Measurements from ENCODE around the gene DHRS7B.

The DHRS7B gene

DNA sequence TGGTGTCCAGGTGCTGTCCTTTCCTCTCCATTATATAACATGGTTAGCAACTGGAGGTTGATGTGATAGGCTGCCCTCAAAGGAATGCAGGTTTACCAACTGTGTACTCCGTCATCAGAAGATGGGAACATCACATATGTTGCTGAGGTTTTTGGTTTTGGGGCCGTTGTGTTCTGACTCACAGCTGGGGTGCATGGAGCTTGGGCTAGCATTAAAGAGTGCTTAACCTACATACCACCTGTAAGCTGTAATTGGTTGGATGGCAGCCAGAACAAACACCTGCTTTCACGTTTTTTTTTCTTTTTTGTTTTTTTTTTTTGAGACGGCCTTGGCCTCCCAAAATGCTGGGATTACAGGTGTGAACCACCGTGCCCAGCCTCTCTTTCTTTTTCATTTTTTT lies 66.3 kb downstream of the DHRS7B start:
- peaks cover 27% of the 10 kb centered on the region for H3K4me1 ChIP-seq (ENCODE audit: low read depth, poor library complexity, severe bottlenecking)
- peak overlapping the region; percentile 77; the same call in 1 of the 2 replicates for H3K27ac ChIP-seq
- no peaks in the 10 kb centered on the region for H3K36me3 ChIP-seq (ENCODE audit: insufficient read depth)
- peak overlapping the region; percentile 66; the same call in 1 of the 2 replicates for H3K4me2 ChIP-seq
- H4K20me1 ChIP-seq (ENCODE audit: insufficient read depth), result no peaks in the 10 kb centered on the region
- H3K79me2 ChIP-seq (ENCODE audit: insufficient read depth, low read depth), result no peaks in the 10 kb centered on the region
- H3K9ac ChIP-seq, result no peak overlapping the region
- no peak overlapping the region for H3K4me3 ChIP-seq (IDR thresholded peaks at IDR 0.05; ENCODE audit: insufficient read depth, low read depth, low read length)
- no peaks in the 10 kb centered on the region for H3K27me3 ChIP-seq (ENCODE audit: insufficient read depth, low read depth)
- no peak overlapping the region for H2AFZ ChIP-seq (ENCODE audit: low read depth)
- TF ChIP-seq, protein P1, sequence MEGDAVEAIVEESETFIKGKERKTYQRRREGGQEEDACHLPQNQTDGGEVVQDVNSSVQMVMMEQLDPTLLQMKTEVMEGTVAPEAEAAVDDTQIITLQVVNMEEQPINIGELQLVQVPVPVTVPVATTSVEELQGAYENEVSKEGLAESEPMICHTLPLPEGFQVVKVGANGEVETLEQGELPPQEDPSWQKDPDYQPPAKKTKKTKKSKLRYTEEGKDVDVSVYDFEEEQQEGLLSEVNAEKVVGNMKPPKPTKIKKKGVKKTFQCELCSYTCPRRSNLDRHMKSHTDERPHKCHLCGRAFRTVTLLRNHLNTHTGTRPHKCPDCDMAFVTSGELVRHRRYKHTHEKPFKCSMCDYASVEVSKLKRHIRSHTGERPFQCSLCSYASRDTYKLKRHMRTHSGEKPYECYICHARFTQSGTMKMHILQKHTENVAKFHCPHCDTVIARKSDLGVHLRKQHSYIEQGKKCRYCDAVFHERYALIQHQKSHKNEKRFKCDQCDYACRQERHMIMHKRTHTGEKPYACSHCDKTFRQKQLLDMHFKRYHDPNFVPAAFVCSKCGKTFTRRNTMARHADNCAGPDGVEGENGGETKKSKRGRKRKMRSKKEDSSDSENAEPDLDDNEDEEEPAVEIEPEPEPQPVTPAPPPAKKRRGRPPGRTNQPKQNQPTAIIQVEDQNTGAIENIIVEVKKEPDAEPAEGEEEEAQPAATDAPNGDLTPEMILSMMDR (conservative IDR thresholded peaks at IDR 0.05; ENCODE audit: low read depth, low read length), result no peak

DNA sequence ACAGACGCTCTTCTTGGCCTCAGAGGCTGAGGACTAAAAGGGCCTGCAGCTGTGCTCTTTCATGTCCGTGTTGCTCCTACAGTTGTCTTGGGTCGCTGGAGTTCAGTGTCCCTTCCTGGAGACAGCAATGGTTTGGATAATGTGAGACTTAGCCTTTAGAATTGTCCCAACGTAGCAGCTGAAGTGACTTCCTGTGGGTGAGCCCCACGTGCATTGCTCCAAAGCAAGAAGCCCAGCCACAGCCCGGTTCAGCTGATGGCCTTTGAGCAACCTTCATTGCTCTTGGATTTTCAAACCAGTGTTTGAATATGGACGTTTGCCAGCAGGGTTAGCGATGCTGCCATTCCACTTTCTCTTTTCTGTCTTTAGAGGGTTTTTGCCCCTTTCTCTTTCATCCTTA lies 67.5 kb downstream of the DHRS7B start:
- Histone ChIP-seq H3K27me3 (ENCODE audit: insufficient read depth, low read depth) (no peaks in the 10 kb centered on the region), H3K36me3 (ENCODE audit: insufficient read depth) (no peaks in the 10 kb centered on the region), H3K4me3 (IDR thresholded peaks at IDR 0.05; ENCODE audit: insufficient read depth, low read depth, low read length) (no peak overlapping the region), H3K9ac (no peak overlapping the region), H3K27ac (no peak overlapping the region), H3K4me2 (no peak overlapping the region), H4K20me1 (ENCODE audit: insufficient read depth) (no peaks in the 10 kb centered on the region), H3K79me2 (ENCODE audit: insufficient read depth, low read depth) (no peaks in the 10 kb centered on the region; the same call in 1 of the 2 replicates), H3K4me1 (ENCODE audit: low read depth, poor library complexity, severe bottlenecking) (peaks cover 27% of the 10 kb centered on the region), H2AFZ (ENCODE audit: low read depth) (no peak overlapping the region)
- TF ChIP-seq, protein P1 (conservative IDR thresholded peaks at IDR 0.05; ENCODE audit: low read depth, low read length), result no peak

DNA sequence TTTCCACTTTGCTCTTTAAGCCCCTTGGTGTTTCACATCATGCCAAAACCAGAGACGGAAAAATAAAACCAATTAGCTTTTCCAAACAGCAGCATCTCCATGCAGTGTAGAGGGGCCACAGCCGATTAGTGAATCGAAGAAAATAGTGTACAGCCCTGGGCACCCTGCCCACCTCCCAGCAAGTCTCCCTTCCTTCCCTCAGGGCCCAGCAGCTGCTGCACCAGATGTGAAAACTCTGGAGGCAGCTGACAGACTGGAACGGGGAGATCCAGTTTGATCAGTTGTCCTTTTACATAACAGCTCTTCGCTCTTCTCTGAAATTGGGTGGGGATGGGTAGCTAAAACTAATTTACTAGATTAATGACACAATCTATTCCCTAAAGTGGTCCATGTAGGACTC lies 67.9 kb downstream of the DHRS7B start:
- H4K20me1 ChIP-seq (ENCODE audit: insufficient read depth), result no peaks in the 10 kb centered on the region
- H3K27ac ChIP-seq, result no peak overlapping the region
- TF ChIP-seq, protein P1 (conservative IDR thresholded peaks at IDR 0.05; ENCODE audit: low read depth, low read length), result no peak
- H3K36me3 ChIP-seq (ENCODE audit: insufficient read depth), result no peaks in the 10 kb centered on the region
- H3K9ac ChIP-seq, result no peak overlapping the region
- no peak overlapping the region for H3K4me2 ChIP-seq
- no peaks in the 10 kb centered on the region; the same call in 1 of the 2 replicates for H3K79me2 ChIP-seq (ENCODE audit: insufficient read depth, low read depth)
- H3K4me1 ChIP-seq (ENCODE audit: low read depth, poor library complexity, severe bottlenecking), result peaks cover 27% of the 10 kb centered on the region
- H3K27me3 ChIP-seq (ENCODE audit: insufficient read depth, low read depth), result no peaks in the 10 kb centered on the region
- H2AFZ ChIP-seq (ENCODE audit: low read depth), result no peak overlapping the region
- no peak overlapping the region for H3K4me3 ChIP-seq (IDR thresholded peaks at IDR 0.05; ENCODE audit: insufficient read depth, low read depth, low read length)

DNA sequence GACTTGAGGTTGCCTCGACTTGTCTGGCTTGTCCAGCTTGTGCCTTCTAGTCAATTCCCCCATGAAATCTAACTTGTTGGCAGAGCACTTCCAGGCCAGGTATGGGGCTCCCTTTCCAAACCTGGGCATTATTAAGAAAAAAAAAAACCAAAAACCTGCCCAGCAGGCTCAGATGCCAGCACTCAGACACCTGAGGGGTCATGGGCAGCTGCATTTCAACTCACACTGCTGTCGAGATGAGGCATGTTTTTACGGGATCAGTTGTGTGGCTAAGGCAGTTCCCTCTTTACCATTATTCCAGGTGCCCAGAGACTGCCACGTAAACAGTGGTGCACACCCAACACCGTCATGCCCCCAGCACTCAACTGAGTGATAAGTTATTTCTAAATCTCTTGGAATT lies 69.4 kb downstream of the DHRS7B start:
- Histone ChIP-seq H3K4me2 (no peak overlapping the region), H2AFZ (ENCODE audit: low read depth) (no peak overlapping the region), H3K79me2 (ENCODE audit: insufficient read depth, low read depth) (peaks cover 3% of the 10 kb centered on the region; the same call in 1 of the 2 replicates), H3K27me3 (ENCODE audit: insufficient read depth, low read depth) (no peaks in the 10 kb centered on the region), H3K4me3 (IDR thresholded peaks at IDR 0.05; ENCODE audit: insufficient read depth, low read depth, low read length) (no peak overlapping the region), H3K27ac (no peak overlapping the region), H3K4me1 (ENCODE audit: low read depth, poor library complexity, severe bottlenecking) (peaks cover 27% of the 10 kb centered on the region), H4K20me1 (ENCODE audit: insufficient read depth) (no peaks in the 10 kb centered on the region), H3K36me3 (ENCODE audit: insufficient read depth) (no peaks in the 10 kb centered on the region), H3K9ac (no peak overlapping the region)
- TF ChIP-seq, protein P1 (conservative IDR thresholded peaks at IDR 0.05; ENCODE audit: low read depth, low read length), result no peak
